Endothelial cell of umbilical vein (primary cell): Measurements from ENCODE around the gene CDC20B.

Source experiments
- GATA2 ChIP-seq: IDR thresholded peaks from 2 replicates; pipeline ENCODE4 v1.7.0; 2011; ENCODE audit warnings: low read depth, mild to moderate bottlenecking, moderate library complexity, mixed read lengths, low read length; ENCODE audit not compliant: insufficient read length, insufficient read depth
- POLR2A ChIP-seq: IDR thresholded peaks from 2 replicates; pipeline ENCODE4 v1.6.1; 2012; ENCODE audit warnings: low read depth, mild to moderate bottlenecking, control low read depth, low read length
- TF ChIP-seq, protein P1 (sequence below), 2 donors: IDR thresholded peaks; 1 replicate in 1 of 2; 2 replicates in 1 of 2; pipeline ENCODE4 v1.5.1; 2011; ENCODE audit warnings: low read length in 2 of 2, mild to moderate bottlenecking in 2 of 2, moderate library complexity in 2 of 2, control low read depth in 1 of 2, inconsistent platforms in 1 of 2, low read depth in 1 of 2; ENCODE audit not compliant: insufficient read depth in 1 of 2; ENCODE audit errors: extremely low read depth in 1 of 2

DNA sequence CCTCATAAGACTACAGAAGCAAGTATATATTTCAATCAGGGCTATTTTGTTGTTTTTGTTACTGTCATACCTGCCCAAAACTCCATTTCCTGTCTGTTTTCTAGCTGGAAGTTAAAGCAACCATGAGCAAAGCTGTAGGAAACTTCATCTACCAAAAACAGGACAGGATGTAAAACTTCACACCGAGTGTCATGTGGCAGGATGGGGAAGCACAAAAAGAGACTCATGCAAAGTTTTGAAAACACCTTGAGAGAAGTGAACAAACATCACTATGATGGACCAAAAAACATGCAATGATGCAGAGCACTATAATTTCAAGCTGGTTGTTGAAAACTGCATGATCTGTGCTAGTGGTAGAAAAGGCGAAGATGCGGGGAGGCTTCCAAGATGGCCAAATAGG is 76.8 kb downstream of the CDC20B start:
- TF ChIP-seq, protein P1, sequence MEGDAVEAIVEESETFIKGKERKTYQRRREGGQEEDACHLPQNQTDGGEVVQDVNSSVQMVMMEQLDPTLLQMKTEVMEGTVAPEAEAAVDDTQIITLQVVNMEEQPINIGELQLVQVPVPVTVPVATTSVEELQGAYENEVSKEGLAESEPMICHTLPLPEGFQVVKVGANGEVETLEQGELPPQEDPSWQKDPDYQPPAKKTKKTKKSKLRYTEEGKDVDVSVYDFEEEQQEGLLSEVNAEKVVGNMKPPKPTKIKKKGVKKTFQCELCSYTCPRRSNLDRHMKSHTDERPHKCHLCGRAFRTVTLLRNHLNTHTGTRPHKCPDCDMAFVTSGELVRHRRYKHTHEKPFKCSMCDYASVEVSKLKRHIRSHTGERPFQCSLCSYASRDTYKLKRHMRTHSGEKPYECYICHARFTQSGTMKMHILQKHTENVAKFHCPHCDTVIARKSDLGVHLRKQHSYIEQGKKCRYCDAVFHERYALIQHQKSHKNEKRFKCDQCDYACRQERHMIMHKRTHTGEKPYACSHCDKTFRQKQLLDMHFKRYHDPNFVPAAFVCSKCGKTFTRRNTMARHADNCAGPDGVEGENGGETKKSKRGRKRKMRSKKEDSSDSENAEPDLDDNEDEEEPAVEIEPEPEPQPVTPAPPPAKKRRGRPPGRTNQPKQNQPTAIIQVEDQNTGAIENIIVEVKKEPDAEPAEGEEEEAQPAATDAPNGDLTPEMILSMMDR (IDR thresholded peaks at IDR 0.05; ENCODE audit: extremely low read depth in 1 of 2, insufficient read depth in 1 of 2, low read depth in 1 of 2, low read length in 2 of 2): no peak
- TF ChIP-seq GATA2 (no peak), POLR2A (no peak)
